Pulmonary artery endothelial cell (primary cell): Measurements from ENCODE around the gene FAM13A. TPM values are rescaled to one million over a fixed set of nuclear protein-coding genes. Genes with fewer than 3 reads are reported as not detected.

Experiments used
- DNase-seq: peaks from one replicate; pipeline ENCODE4 v3.0.0-alpha.2; 2011; ENCODE audit warnings: low read depth, low spot score
- total RNA-seq: library from RNA; depleted of rRNA; stranded (reverse); fragments of >200 nt; gene quantifications from 2 replicates; pipeline ENCODE4 v1.2.3, GENCODE V29; 2014

FAM13A gene
- total RNA-seq, 1 donor from 2014 or later: 4.0 TPM

- DNase-seq: no peak
Measured at GRCh38 chr4:88816360-88816759, 240.6 kb downstream of the FAM13A start.

GRCh38 chr4:88814043-88814617 is 242.9 kb downstream of the FAM13A start:
- no peak for DNase-seq

- no peak for DNase-seq
Measured at GRCh38 chr4:88813013-88813412, 244.0 kb downstream of the FAM13A start.

- no peak for DNase-seq
Measured at GRCh38 chr4:88812420-88812819, 244.6 kb downstream of the FAM13A start.

- no peak for DNase-seq
Measured at GRCh38 chr4:88811904-88812303, 245.1 kb downstream of the FAM13A start.

- no peak for DNase-seq
Measured at GRCh38 chr4:88810325-88810724, 246.7 kb downstream of the FAM13A start.

- no peak for DNase-seq
Measured at GRCh38 chr4:88809576-88810219, 247.3 kb downstream of the FAM13A start.

- no peak for DNase-seq
Measured at GRCh38 chr4:88809101-88809500, 247.9 kb downstream of the FAM13A start.

- no peak for DNase-seq
Measured at GRCh38 chr4:88807499-88807898, 249.5 kb downstream of the FAM13A start.

GRCh38 chr4:88804234-88804633 is 252.8 kb downstream of the FAM13A start:
- DNase-seq: no peak

GRCh38 chr4:88803600-88804096 is 253.3 kb downstream of the FAM13A start:
- DNase-seq: no peak

- no peak for DNase-seq
Measured at GRCh38 chr4:88802585-88803286, 254.2 kb downstream of the FAM13A start.

GRCh38 chr4:88802138-88802537 is 254.8 kb downstream of the FAM13A start:
- DNase-seq: no peak

GRCh38 chr4:88799900-88800299 is 257.1 kb downstream of the FAM13A start:
- DNase-seq: no peak

- DNase-seq: no peak
Measured at GRCh38 chr4:88797725-88798124, 259.3 kb downstream of the FAM13A start.

- DNase-seq: no peak
Measured at GRCh38 chr4:88796545-88796944, 260.4 kb downstream of the FAM13A start.

- no peak for DNase-seq
Measured at GRCh38 chr4:88794952-88795351, 262.0 kb downstream of the FAM13A start.

GRCh38 chr4:88794087-88794690 is 262.8 kb downstream of the FAM13A start:
- DNase-seq: no peak

GRCh38 chr4:88793475-88793874 is 263.5 kb downstream of the FAM13A start:
- DNase-seq: no peak

- no peak for DNase-seq
Measured at GRCh38 chr4:88792821-88793220, 264.2 kb downstream of the FAM13A start.

GRCh38 chr4:88792268-88792781 is 264.7 kb downstream of the FAM13A start:
- no peak for DNase-seq

- DNase-seq: no peak
Measured at GRCh38 chr4:88791274-88791673, 265.7 kb downstream of the FAM13A start.
